ENCODE data around the gene ARID1B.

The ARID1B gene

GRCh38 chr6:157167837-157168236, 390.7 kb downstream of the ARID1B start:
- in situ Hi-C loops (cut with MboI; ENCODE audit: low sequenced_read_pairs) = no loop called here
- H3K36me3 ChIP-seq (replicated peaks) = no peaks in the 10 kb centered on the region; the same call in 1 of the 2 replicates
- DNase-seq (ENCODE audit: low spot score in 2 of 2) = no peak

GRCh38 chr6:157168471-157168870, 391.3 kb downstream of the ARID1B start:
- H3K36me3 ChIP-seq (replicated peaks) = no peaks in the 10 kb centered on the region; the same call in 1 of the 2 replicates
- no peaks in the 10 kb centered on the region for H3K27me3 ChIP-seq (ENCODE audit: low read depth)
- H3K9me3 ChIP-seq = no peaks in the 10 kb centered on the region
- H3K4me1 ChIP-seq = no peaks in the 10 kb centered on the region
- in situ Hi-C loops (cut with MboI; ENCODE audit: low sequenced_read_pairs) = no loop called here
- DNase-seq (ENCODE audit: low spot score in 2 of 2) = no peak
- H3K4me3 ChIP-seq = no peak overlapping the region

More at GRCh38 chr6:157167837-157168236, 390.7 kb downstream of the ARID1B start:
- no peaks in the 10 kb centered on the region for H3K27me3 ChIP-seq (ENCODE audit: low read depth)
- H3K4me3 ChIP-seq = no peak overlapping the region
- H3K4me1 ChIP-seq = no peaks in the 10 kb centered on the region
- H3K9me3 ChIP-seq = no peaks in the 10 kb centered on the region

GRCh38 chr6:157169226-157169625, 392.0 kb downstream of the ARID1B start:
- no peaks in the 10 kb centered on the region; the same call in 1 of the 2 replicates for H3K36me3 ChIP-seq (replicated peaks)
- no peaks in the 10 kb centered on the region for H3K27me3 ChIP-seq (ENCODE audit: low read depth)
- DNase-seq (ENCODE audit: low spot score in 2 of 2) = no peak
- in situ Hi-C loops (cut with MboI; ENCODE audit: low sequenced_read_pairs) = no loop called here
- H3K9me3 ChIP-seq = no peaks in the 10 kb centered on the region
- no peaks in the 10 kb centered on the region for H3K4me1 ChIP-seq
- no peak overlapping the region for H3K4me3 ChIP-seq

GRCh38 chr6:157169656-157170055, 392.5 kb downstream of the ARID1B start:
- Histone ChIP-seq H3K36me3 (replicated peaks) (no peaks in the 10 kb centered on the region; the same call in 1 of the 2 replicates), H3K4me3 (no peak overlapping the region), H3K9me3 (no peaks in the 10 kb centered on the region), H3K27me3 (ENCODE audit: low read depth) (no peaks in the 10 kb centered on the region), H3K4me1 (no peaks in the 10 kb centered on the region)
- in situ Hi-C loops (cut with MboI; ENCODE audit: low sequenced_read_pairs) = no loop called here
- no peak for DNase-seq (ENCODE audit: low spot score in 2 of 2)

GRCh38 chr6:157170535-157170934, 393.4 kb downstream of the ARID1B start:
- H3K4me3 ChIP-seq = no peak overlapping the region
- in situ Hi-C loops (cut with MboI; ENCODE audit: low sequenced_read_pairs) = no loop called here
- no peaks in the 10 kb centered on the region for H3K36me3 ChIP-seq (replicated peaks)
- H3K4me1 ChIP-seq = no peaks in the 10 kb centered on the region
- no peaks in the 10 kb centered on the region for H3K27me3 ChIP-seq (ENCODE audit: low read depth)
- H3K9me3 ChIP-seq = no peaks in the 10 kb centered on the region
- DNase-seq (ENCODE audit: low spot score in 2 of 2) = no peak

- H3K4me1 ChIP-seq = no peaks in the 10 kb centered on the region
- in situ Hi-C loops (cut with MboI; ENCODE audit: low sequenced_read_pairs) = no loop called here
- H3K36me3 ChIP-seq (replicated peaks) = no peaks in the 10 kb centered on the region
- DNase-seq (ENCODE audit: low spot score in 2 of 2) = no peak
- no peaks in the 10 kb centered on the region for H3K27me3 ChIP-seq (ENCODE audit: low read depth)
- no peak overlapping the region for H3K4me3 ChIP-seq
- H3K9me3 ChIP-seq = no peaks in the 10 kb centered on the region
These were observed 394.6 kb downstream of the ARID1B start for GRCh38 chr6:157171801-157172200.

- no peaks in the 10 kb centered on the region for H3K9me3 ChIP-seq
- H3K27me3 ChIP-seq (ENCODE audit: low read depth) = no peaks in the 10 kb centered on the region
- no peaks in the 10 kb centered on the region for H3K36me3 ChIP-seq (replicated peaks)
- no peaks in the 10 kb centered on the region for H3K4me1 ChIP-seq
- no peak for DNase-seq (ENCODE audit: low spot score in 2 of 2)
- H3K4me3 ChIP-seq = no peak overlapping the region
- in situ Hi-C loops (cut with MboI; ENCODE audit: low sequenced_read_pairs) = no loop called here
These were observed 395.1 kb downstream of the ARID1B start for GRCh38 chr6:157172231-157172701.

GRCh38 chr6:157172830-157173536, 395.8 kb downstream of the ARID1B start:
- Histone ChIP-seq H3K9me3 (no peaks in the 10 kb centered on the region), H3K4me3 (no peak overlapping the region), H3K36me3 (replicated peaks) (no peaks in the 10 kb centered on the region), H3K27me3 (ENCODE audit: low read depth) (no peaks in the 10 kb centered on the region), H3K4me1 (no peaks in the 10 kb centered on the region)
- no peak for DNase-seq (ENCODE audit: low spot score in 2 of 2)
- in situ Hi-C loops (cut with MboI; ENCODE audit: low sequenced_read_pairs) = no loop called here

- H3K36me3 ChIP-seq (replicated peaks) = no peaks in the 10 kb centered on the region
- in situ Hi-C loops (cut with MboI; ENCODE audit: low sequenced_read_pairs) = no loop called here
- H3K9me3 ChIP-seq = no peaks in the 10 kb centered on the region
- H3K4me1 ChIP-seq = no peaks in the 10 kb centered on the region
- H3K4me3 ChIP-seq = no peak overlapping the region
- DNase-seq (ENCODE audit: low spot score in 2 of 2) = no peak
- no peaks in the 10 kb centered on the region for H3K27me3 ChIP-seq (ENCODE audit: low read depth)
These were observed 396.6 kb downstream of the ARID1B start for GRCh38 chr6:157173776-157174175.

GRCh38 chr6:157174731-157175130, 397.6 kb downstream of the ARID1B start:
- no peaks in the 10 kb centered on the region for H3K27me3 ChIP-seq (ENCODE audit: low read depth)
- no peaks in the 10 kb centered on the region for H3K4me1 ChIP-seq
- H3K9me3 ChIP-seq = no peaks in the 10 kb centered on the region
- DNase-seq (ENCODE audit: low spot score in 2 of 2) = no peak
- no peak overlapping the region for H3K4me3 ChIP-seq
- in situ Hi-C loops (cut with MboI; ENCODE audit: low sequenced_read_pairs) = no loop called here
- H3K36me3 ChIP-seq (replicated peaks) = no peaks in the 10 kb centered on the region

GRCh38 chr6:157177731-157178336, 400.7 kb downstream of the ARID1B start:
- no peaks in the 10 kb centered on the region for H3K4me1 ChIP-seq
- H3K27me3 ChIP-seq (ENCODE audit: low read depth) = no peaks in the 10 kb centered on the region
- no peaks in the 10 kb centered on the region for H3K9me3 ChIP-seq
- H3K36me3 ChIP-seq (replicated peaks) = no peaks in the 10 kb centered on the region
- no peak overlapping the region for H3K4me3 ChIP-seq
- no peak for DNase-seq (ENCODE audit: low spot score in 2 of 2)
- in situ Hi-C loops (cut with MboI; ENCODE audit: low sequenced_read_pairs) = no loop called here

GRCh38 chr6:157181649-157182048, 404.5 kb downstream of the ARID1B start:
- Histone ChIP-seq H3K4me3 (no peak overlapping the region), H3K4me1 (no peaks in the 10 kb centered on the region), H3K36me3 (replicated peaks) (peaks cover 14% of the 10 kb centered on the region), H3K27me3 (ENCODE audit: low read depth) (no peaks in the 10 kb centered on the region), H3K9me3 (no peaks in the 10 kb centered on the region)
- in situ Hi-C loops (cut with MboI; ENCODE audit: low sequenced_read_pairs) = no loop called here
- no peak for DNase-seq (ENCODE audit: low spot score in 2 of 2)

GRCh38 chr6:157182503-157183264, 405.5 kb downstream of the ARID1B start:
- Histone ChIP-seq H3K4me3 (no peak overlapping the region), H3K27me3 (ENCODE audit: low read depth) (no peaks in the 10 kb centered on the region), H3K36me3 (replicated peaks) (peaks cover 14% of the 10 kb centered on the region), H3K4me1 (no peaks in the 10 kb centered on the region), H3K9me3 (no peaks in the 10 kb centered on the region)
- in situ Hi-C loops (cut with MboI; ENCODE audit: low sequenced_read_pairs) = no loop called here
- DNase-seq (ENCODE audit: low spot score in 2 of 2) = no peak

Measured in HAP-1 (cell line).